Measurements from ENCODE around the gene VWDE.

Gene VWDE

GRCh38 chr7:12328888-12329770 is 74.5 kb downstream of the VWDE start:
- no peak for DNase-seq (ENCODE audit: low spot score)

GRCh38 chr7:12327922-12328321 is 75.7 kb downstream of the VWDE start:
- no peak for DNase-seq (ENCODE audit: low spot score)
- no peak for FAIRE-seq

More at GRCh38 chr7:12328888-12329770, 74.5 kb downstream of the VWDE start:
- no peak for FAIRE-seq

DNA sequence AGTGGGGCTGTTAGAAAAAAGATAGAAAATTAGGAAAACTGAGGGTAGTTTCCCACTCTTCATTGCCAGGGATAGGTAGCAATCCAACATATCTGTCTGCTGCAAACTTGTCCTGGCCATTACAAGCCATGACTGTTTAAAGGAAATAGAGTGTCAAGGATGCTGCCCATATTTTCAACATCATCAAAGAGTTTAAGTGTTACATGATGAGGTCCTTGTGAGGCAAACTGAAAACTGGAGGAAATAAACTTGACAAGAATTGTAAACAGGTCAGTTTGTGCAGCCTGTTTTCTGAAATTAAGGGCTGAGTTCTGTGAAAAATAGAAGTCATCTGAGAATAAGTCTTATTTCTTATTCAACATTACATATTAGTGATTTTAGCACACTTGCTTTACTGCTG is 78.0 kb downstream of the VWDE start:
- DNase-seq (ENCODE audit: low spot score) (no peak), FAIRE-seq (no peak)

DNA sequence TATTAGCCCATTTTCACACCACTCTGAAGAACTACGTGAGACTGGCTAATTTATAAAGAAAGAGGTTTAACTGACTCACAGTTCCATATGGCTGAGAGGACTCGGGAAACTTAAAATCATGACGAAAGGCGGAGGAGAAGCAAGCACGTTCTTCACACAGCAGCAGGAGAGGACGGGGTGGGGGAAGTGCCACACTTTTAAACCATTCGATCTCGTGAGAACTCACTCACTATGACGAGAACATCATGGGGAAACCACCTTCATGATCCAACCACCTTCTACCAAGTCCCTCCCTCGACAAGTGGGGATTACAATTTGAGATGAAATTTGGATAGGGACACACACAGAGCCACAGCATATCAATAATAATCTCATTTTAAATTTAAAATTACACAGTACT is 80.2 kb downstream of the VWDE start:
- DNase-seq (ENCODE audit: low spot score) (no peak), FAIRE-seq (no peak)

DNA sequence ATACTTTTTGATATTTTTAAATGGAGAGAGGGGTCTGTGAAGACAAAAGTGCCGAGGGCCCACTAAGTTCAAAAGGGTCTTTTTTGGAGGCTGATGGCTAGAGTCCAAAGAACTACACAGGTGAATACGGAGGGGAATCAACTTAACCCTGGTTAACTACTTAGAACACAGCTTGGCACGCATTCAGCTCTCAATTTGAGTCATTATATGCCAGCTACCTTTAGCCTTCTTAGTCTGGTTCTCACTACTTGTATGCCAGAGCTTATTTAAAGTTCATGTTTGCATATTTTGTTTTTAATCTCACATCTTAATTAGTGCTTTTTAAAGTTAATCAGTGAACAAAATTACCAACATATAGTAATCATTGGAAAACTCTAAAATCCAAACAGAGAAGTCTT is 80.8 kb downstream of the VWDE start:
- DNase-seq (ENCODE audit: low spot score), result no peak
- no peak for FAIRE-seq

DNA sequence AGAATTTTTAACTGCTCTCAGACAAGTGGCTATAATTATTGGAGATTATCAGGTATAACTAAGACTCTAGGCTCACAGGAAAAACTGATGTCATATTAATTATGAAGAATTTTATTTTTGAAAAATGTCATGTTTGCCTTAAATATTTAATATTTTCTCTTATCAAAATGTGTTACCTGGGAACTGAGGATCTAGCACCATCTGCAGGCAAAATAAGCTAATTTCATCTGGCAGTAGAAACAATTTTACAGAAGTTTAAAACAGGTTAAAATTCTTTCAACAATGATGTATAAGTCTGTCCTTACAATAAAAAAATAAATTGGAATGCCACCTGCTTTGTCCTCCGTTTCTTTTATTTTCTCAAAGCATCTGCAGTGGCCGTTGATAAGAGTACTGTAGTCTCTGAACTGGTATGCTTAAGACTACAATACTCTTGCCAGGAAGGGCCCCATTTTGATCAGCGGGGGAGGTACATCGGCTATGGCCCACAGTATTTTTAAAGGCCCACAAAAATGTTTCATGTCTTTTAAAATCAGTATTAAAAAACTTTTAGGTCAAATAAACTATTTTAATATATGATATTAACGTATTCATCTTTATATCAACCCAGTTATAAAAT is 81.3 kb downstream of the VWDE start:
- FAIRE-seq (peak; percentile 74), DNase-seq (ENCODE audit: low spot score) (no peak)

- no peak for FAIRE-seq
- DNase-seq (ENCODE audit: low spot score), result no peak
Observed at GRCh38 chr7:12320987-12321647, 82.5 kb downstream of the VWDE start.

GRCh38 chr7:12320241-12320986 is 83.3 kb downstream of the VWDE start:
- FAIRE-seq (no peak), DNase-seq (ENCODE audit: low spot score) (no peak)

DNA sequence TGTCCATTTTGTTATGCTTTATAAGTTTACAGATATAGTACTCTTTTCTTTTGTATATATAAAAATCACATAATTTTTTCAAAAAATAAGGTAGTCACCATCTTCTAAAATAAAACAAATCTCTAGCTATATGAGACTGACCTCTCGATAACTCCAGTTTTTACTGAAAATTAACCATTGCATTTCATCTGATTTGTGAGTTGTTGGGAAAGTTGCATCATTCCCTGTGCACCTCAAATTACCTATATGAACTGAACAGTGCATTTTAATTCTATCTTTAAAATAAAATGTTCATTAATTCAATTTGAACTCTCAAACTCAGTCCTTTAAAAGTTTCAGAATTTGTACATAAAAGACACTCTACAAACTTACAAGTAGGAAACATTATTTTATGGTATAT is 86.0 kb downstream of the VWDE start:
- no peak for DNase-seq (ENCODE audit: low spot score)
- FAIRE-seq, result no peak

DNA sequence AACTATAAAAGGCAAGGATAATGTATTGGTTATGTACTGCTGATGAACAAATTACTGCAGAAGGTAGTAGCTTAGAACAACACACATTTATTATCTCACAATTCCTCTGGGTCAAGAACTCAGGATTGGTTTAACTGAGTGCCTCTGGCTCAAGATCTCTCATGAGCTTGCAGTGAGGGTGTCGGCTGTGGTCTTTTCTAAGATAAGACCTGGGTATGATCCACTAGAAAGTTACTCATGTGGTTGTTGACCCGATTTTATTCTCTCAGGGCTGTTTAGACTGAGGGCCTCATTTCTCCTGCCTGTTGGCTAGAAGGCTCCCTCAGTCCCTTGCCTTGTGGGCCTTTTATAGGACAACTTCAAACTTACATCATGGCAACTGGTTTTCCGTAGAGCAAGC is 86.7 kb downstream of the VWDE start:
- no peak for FAIRE-seq
- DNase-seq (ENCODE audit: low spot score), result no peak

DNA sequence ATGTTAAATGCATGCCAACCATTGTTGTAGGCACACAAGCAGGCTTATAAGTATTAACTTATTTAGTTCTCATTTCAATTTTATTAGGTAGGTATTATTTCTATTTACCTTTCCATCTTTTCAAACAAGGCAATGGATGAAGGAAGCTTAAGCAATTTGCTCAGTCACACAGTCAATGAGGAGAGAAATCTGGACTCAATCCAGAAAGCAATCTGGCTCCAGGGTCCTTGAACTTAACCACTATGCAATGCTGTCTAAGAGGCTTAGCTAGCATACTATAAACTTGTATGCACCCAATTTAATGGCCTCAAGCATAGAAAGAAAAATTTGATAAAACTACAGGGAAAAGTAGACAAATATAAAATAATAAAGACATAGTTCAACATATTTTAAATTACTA is 88.6 kb downstream of the VWDE start:
- DNase-seq (ENCODE audit: low spot score) (no peak), FAIRE-seq (no peak)

DNA sequence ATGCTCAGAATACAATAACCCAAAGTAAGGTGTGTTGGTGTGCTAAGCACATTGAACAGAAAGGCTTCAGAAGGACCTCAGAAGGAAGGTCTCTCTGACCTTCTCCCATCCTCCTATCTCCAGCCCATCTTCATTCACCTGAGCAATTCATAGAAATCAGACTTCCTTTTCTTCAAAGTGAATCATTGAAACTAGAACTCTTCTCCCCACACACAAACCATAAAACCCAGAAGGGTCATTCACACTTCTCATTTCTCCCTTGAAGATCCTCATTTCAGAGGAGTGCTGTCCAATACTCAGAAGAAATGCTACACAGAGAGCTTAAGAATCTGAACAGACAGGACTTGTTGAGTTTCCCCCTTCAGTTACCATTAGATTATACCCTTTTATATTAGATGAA is 89.5 kb downstream of the VWDE start:
- DNase-seq (ENCODE audit: low spot score) (no peak), FAIRE-seq (no peak)

DNA sequence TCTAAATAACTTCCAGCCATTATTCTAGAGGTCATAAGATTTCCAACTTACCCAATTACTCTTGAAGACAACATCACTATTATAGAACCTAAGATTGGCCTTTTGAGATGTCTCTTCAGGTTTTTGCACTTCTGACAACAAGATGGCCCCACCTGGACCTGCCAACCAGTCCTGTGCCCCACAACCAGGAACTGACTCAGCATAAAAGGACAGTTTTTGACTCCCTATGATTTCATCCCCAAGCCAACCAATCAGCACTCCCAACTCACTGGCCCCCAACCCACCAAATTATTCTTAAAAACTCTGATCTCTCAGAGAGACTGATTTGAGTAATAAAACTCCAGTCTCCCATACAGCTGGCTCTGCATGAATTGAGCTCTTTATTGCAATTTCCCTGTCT is 98.2 kb downstream of the VWDE start:
- DNase-seq (ENCODE audit: low spot score), result no peak
- FAIRE-seq, result no peak

DNA sequence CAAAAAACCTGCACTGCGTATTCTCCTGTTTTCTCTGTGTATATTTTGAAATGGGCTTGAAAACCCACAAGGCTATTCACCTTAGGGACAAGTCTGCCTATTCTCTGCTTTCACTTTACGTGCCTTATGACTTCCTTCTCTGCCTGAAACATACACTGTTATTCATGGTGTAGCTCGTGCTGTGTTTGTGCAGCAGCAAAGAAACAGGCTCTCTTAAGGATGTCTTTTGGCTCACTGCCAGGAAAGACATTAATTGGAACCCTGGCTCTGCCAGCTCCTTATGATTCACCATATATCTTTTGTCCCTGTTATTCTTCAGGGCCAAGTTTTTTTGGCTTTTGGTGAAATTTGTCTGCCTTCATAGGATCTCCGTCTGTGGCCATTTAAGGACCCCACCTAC is 100.2 kb downstream of the VWDE start:
- FAIRE-seq (no peak), DNase-seq (ENCODE audit: low spot score) (no peak)

DNA sequence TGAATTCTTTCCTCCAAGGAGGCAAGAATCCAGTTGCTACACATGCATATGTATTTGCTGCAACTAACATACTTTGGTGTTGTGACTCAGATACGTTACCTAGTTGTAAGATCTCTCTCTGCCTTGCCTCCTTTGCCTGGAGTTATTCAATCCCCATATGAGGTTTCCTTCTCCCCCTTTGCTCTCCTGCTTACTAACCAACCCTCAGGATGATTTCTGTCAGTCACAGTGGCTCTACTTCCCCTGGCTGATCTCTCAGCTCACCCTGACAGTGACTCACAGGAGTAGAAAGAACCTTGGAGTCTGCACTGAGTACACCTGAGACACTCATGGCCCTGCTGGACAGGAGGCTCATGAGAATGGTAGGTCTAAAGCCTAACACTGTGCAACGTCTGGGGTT is 100.6 kb downstream of the VWDE start:
- FAIRE-seq (no peak), DNase-seq (ENCODE audit: low spot score) (no peak)

- FAIRE-seq, result no peak
- DNase-seq (ENCODE audit: low spot score), result no peak
Observed at GRCh38 chr7:12300415-12300814, 103.2 kb downstream of the VWDE start.

DNA sequence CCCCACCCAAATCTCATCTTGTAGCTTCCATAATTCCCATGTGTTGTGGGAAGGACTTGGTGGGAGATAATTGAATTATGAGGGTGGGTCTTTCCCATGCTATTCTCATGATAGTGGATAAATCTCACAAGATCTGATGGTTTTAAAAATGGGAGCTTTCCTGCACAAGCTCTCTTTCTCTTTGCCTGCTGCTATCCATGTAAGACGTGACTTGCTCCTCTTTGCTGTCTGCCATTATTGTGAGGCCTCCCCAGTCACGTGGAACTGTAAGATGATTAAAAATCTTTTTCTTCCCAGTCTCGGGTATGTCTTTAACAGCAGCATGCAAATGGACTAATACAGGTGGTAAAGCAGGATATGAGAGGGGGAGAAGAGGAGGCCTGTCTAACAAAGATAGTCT is 104.3 kb downstream of the VWDE start:
- FAIRE-seq (no peak), DNase-seq (ENCODE audit: low spot score) (no peak)

DNA sequence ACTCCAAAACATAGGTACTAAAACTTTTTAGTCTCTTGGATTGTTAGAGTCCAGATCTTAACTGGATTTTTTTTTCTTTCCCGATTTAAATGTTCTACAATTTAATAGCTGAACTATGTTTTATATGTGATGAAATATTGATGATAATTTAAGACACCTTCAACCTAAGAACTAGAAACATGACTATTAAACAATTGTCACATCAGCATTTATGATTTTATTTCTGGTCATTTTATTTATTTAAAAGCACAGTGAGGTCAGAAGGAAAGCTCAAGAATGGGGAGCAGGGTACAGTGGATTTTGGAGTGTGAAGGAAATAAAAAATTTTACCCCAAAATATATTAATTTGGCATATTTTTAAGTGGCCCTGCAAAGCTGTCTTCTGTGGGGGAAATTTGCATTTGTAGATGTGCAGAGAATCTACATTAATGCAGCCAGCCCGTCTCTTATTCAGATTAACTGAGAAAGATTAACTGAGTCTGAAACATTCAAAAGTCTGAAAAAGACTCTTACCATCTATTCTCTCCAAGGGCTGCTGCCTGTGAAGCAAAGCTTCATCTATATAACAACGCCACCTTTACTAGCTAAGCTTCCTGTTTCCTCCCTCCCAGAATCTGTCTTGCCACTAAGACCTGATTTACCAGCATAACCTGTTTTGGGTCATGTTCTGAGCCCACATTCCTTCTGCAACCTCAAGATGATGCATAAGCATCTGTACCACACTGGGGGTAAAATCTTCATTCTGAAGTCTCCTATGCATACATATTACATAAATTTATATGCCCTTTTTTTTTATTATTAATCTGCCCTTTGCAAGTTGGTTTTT is 106.2 kb downstream of the VWDE start:
- FAIRE-seq (no peak), DNase-seq (ENCODE audit: low spot score) (no peak)

- FAIRE-seq (no peak), DNase-seq (ENCODE audit: low spot score) (no peak)
Observed at GRCh38 chr7:12296051-12296570, 107.6 kb downstream of the VWDE start.

DNA sequence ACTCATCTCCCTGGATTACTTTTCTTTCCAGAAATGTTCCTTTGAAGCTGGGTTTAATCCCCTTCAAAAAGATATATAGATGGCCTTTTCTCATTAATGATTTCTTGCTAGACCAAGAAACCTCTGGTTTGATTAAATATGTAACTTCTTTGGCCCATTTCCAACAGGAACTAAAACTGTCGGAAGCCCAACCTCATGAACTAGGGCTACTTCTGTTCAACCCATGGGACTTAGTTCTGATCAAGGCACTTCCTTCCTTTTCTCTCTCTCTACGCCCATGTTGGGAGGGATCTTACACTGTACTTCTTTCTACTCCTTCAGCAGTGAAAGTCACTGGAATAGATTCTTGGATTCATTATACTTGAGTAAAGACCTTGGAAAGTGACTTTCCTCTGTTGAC is 109.0 kb downstream of the VWDE start:
- FAIRE-seq (no peak), DNase-seq (ENCODE audit: low spot score) (no peak)

DNA sequence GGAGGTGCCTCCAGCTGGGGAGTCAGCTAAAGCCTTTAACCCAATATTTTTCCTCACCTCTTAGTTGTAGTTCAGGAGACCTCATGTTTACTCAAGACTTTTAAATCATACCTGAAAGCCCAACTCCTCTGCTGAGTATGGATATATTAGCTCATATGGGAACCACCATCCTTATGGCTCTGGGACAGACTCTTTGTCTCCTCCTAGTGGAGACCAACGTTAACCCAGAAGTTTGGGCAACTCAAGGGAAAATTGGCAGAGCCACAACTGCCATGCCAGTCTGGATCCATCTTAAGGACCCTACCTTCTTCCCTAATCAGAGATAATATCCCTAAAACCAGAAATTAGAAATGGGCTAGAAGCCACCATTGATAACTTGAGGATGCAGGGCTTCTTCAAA is 111.8 kb downstream of the VWDE start:
- no peak for DNase-seq (ENCODE audit: low spot score)
- no peak for FAIRE-seq

Measured in RCC 7860 (cell line).